ENCODE measurements around the gene ABCA3. TPM values are rescaled to one million over a fixed set of nuclear protein-coding genes. Genes with fewer than 3 reads are reported as not detected.

ABCA3 gene
- total and polyA plus RNA-seq, 8 donors: 6.8 to 334 (median 12.9) TPM

- no peak for DNase-seq
- Histone ChIP-seq H3K4me3 (no peak overlapping the region), H3K36me3 (no peaks in the 10 kb centered on the region), H3K27me3 (peaks cover 9 to 55% of the 10 kb centered on the region in 2 donors), H3K9me3 (no peaks in the 10 kb centered on the region), H3K27ac (no peak overlapping the region), H3K4me1 (no peaks in the 10 kb centered on the region)
- ATAC-seq: no peak
- TF ChIP-seq, protein P1, sequence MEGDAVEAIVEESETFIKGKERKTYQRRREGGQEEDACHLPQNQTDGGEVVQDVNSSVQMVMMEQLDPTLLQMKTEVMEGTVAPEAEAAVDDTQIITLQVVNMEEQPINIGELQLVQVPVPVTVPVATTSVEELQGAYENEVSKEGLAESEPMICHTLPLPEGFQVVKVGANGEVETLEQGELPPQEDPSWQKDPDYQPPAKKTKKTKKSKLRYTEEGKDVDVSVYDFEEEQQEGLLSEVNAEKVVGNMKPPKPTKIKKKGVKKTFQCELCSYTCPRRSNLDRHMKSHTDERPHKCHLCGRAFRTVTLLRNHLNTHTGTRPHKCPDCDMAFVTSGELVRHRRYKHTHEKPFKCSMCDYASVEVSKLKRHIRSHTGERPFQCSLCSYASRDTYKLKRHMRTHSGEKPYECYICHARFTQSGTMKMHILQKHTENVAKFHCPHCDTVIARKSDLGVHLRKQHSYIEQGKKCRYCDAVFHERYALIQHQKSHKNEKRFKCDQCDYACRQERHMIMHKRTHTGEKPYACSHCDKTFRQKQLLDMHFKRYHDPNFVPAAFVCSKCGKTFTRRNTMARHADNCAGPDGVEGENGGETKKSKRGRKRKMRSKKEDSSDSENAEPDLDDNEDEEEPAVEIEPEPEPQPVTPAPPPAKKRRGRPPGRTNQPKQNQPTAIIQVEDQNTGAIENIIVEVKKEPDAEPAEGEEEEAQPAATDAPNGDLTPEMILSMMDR (IDR thresholded peaks at IDR 0.05): no peak
- intact Hi-C loops (cut with DNase I): no loop called here
These were observed 16.8 kb upstream of the ABCA3 start for GRCh38 chr16:2357331-2357730.

DNA sequence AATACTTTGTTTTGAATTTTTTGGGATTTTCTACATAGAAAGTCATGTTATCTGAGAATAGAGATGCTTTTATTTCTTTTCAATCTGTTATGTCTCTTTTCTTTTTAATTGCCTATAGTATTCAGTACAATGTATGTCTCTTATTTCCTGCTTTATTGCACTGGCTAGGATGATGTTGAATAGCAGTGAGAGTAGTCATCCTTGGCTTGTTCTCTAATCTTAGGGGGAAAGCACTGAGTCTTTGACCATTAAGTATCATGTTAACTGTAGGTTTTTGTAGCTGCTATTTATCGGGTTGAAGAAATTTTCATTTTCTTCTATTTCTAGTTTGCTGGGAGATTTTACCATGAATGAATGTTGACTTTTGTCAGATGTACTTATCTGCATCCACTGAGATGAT, 10.0 kb upstream of the ABCA3 start:
- peaks cover 0 to 24% of the 10 kb centered on the region in 2 donors for H3K27me3 ChIP-seq
- ATAC-seq: no peak
- intact Hi-C loops (cut with DNase I): no loop called here
- no peaks in the 10 kb centered on the region for H3K9me3 ChIP-seq
- H3K4me3 ChIP-seq: no peak overlapping the region
- H3K4me1 ChIP-seq: no peaks in the 10 kb centered on the region
- no peaks in the 10 kb centered on the region for H3K36me3 ChIP-seq
- no peak for DNase-seq
- TF ChIP-seq, protein P1 (IDR thresholded peaks at IDR 0.05): no peak
- H3K27ac ChIP-seq: no peak overlapping the region

- H3K9me3 ChIP-seq: no peaks in the 10 kb centered on the region
- no peak for ATAC-seq
- H3K4me3 ChIP-seq: no peak overlapping the region
- H3K27ac ChIP-seq: no peak overlapping the region
- H3K27me3 ChIP-seq: peaks cover 0 to 43% of the 10 kb centered on the region in 2 donors
- H3K36me3 ChIP-seq: no peaks in the 10 kb centered on the region
- no peak for DNase-seq
- TF ChIP-seq, protein P1 (IDR thresholded peaks at IDR 0.05): no peak
- intact Hi-C loops (cut with DNase I): loop anchor here in 1 of 2 donors (5.0 kb wide), 1 partner anchor 159 kb away; no protein-coding TSS in a partner anchor
- H3K4me1 ChIP-seq: peaks cover 0 to 17% of the 10 kb centered on the region in 2 donors
These were observed 2.7 kb upstream of the ABCA3 start for GRCh38 chr16:2343211-2343610.

GRCh38 chr16:2341456-2342447, 1.2 kb upstream of the ABCA3 start:
- ATAC-seq: no peak
- H3K4me3 ChIP-seq: no peak overlapping the region
- no peaks in the 10 kb centered on the region for H3K9me3 ChIP-seq
- H3K27ac ChIP-seq: no peak overlapping the region
- H3K27me3 ChIP-seq: peaks cover 0 to 43% of the 10 kb centered on the region in 2 donors
- H3K4me1 ChIP-seq: peaks cover 0 to 17% of the 10 kb centered on the region in 2 donors
- DNase-seq: no peak
- intact Hi-C loops (cut with DNase I): loop anchor here in 1 of 2 donors (5.0 kb wide), 1 partner anchor 161 kb away; no protein-coding TSS in a partner anchor
- TF ChIP-seq, protein P1 (IDR thresholded peaks at IDR 0.05): no peak
- no peaks in the 10 kb centered on the region for H3K36me3 ChIP-seq
